NCI-H2081 (cell line): ENCODE results near the gene DCTN5.

ENCODE experiments used
- DNase-seq, 2 experiments: peaks; one replicate each; lab custom pipeline; 2025; lab: John Stamatoyannopoulos, UW

DCTN5 gene

DNA sequence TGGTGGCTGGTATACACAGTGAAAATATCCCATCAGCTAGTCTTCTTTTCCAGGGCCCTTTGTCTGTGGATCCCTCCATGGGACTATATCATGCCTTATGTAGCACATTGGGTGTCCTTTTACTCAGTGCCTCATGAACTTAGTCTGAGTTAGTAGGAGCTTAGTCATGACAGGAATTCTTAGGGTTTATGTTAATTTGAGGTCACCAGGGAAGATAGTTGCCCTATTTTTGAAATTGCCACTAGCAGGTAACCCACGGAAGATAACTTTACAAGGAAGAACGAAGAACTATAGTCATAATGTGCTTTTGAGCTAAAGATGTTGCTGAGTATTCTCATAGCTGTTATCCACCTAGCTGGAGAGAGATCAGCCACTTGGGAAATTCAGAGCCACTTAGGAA is 22.7 kb downstream of the DCTN5 start:
- no peak for DNase-seq

DNA sequence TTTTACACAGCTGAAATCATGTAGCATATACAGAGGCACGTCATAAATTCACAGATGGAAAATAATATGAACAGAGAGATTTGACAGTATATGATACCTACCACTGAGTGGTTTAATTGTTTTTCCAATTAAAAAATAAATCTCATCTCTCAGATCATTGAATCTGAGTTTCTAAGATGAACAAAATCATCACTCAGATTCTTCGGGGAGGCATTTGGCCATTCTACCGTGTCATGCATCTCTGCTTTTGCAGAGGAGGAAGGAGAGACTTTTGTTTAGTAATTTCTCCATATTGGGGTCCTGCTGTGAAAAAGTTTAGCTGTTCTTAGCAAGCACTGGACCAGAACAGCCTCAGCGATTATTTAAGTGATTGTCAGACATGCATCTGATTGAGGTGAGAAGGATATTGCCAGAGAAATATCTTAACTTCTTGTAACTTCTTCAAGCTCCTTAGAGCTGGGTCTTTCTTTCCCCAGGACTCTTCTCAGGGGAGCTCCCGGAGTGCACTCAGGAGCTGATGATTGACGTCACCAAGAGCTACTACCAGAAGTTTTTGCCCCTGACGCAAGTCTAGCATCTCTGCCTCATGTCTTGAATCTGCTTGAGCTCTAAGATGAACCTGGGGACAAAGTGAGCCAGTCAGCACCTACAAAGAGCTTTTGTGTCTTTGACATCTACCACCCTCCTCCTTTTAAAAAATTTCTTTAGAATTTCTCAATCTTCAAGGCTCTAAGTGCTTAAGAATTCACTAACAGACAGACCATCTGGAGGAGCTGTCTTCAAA is 25.5 kb downstream of the DCTN5 start:
- no peak for DNase-seq

DNA sequence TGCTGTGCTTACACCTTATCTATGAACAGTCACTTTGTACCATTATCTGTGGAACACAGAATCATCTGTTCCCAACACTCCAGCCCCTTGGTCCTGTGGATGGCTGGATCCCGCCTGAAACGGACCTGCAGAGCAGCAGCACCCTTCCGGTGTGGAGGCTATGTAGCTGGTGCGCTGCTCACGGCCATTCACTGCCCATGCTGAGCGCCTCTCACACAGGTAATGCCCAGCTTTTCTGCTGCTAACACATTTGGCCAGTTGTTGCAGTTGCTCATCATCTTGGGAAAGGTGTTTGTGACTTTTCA is 26.0 kb downstream of the DCTN5 start:
- DNase-seq = no peak

DNA sequence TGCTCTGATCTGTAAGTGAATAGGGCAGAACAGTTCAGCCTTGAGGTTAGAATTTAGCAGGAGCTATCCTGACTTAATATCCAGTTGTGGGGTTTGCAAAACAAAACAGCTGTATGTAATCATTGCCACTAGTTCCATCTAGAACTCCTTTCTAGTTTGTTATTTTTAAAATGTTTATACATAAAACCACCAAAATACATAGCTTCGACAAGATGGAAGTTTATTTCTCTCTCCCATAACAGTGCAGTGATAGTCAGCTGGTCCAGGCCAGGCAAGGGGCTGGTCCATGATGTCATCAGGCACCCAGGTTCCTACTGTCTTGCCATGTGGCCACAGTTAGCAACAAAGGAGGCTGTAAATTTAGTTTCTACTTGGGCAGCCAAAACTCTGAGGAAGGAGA is 27.0 kb downstream of the DCTN5 start:
- no peak for DNase-seq

DNA sequence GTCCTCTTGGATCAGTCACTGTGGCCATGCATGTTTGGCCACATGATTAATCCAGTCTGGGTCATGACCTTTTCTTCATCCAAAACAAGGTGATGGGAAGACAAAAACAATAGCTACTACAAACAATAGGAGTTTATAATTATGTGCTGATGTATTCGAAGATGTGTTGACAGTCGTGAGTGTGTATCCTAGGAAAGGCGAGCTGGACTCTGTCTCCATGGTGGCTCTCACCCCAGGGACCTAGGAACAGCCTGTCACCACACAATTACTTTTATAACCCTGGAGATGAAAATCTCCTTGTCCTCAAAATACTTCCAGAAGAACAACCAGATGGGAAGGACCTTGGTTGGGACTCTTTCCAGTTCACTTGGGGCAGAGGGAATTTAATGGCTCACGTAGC is 27.6 kb downstream of the DCTN5 start:
- no peak for DNase-seq

DNA sequence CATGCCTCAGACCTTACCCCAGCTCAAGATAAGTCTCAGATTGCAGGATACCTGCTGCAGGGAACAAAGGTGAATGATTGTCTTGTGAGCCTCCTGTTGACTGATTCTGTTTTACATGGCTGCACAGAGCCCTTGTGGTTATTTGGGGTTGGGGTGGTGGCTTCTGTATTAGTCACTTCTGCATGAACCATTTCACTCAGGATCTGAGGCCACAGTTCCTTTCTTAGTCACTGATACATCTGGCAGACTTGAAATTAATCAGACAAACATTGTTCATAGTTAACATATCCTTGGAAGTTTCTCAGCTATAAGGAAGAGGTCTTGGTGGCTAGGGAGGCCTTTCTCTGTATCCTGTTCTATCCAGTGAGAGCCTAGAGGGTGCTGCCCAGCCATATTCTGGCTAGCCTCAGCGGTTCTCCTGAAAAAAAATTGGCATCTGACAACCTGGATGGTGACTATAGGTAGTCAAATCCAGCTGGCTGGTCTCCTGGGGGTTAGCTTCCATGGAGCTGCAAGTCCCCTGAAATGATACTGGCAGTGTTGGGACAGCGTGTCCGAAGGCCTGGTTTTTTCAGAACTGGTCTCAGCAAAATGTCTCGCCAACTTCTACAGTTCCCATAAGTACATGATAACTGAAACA is 29.0 kb downstream of the DCTN5 start:
- DNase-seq = no peak

DNA sequence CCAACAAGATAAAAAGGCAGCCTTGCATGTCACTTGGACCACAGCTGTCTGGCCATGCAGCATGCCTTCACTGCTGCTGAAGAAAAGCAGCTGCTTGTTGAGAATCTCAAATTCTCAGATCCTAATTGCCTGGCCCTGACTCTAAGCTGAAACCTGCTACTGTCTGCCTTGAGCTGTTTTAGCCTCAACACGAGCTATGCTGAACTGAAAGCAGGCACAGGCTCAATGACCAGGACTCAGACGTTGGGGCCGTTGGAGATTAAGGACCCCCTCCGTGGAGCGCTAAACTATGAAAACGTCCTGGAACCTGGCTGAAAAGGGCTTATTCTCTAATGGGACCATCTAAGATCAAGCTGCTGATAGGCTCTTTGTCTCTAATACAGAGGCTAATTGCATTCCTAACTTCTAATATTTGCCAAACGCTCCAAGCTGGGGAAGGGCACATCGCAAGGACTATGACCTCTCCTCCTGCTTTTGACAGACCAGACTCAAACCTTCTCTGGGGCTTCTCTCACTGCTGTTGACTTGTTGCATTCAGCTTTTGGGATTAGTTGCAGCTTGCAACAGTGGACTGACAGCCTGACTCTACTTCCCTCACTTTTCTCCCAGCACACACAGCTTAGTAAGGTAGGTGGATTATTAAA is 32.8 kb downstream of the DCTN5 start:
- DNase-seq = no peak

DNA sequence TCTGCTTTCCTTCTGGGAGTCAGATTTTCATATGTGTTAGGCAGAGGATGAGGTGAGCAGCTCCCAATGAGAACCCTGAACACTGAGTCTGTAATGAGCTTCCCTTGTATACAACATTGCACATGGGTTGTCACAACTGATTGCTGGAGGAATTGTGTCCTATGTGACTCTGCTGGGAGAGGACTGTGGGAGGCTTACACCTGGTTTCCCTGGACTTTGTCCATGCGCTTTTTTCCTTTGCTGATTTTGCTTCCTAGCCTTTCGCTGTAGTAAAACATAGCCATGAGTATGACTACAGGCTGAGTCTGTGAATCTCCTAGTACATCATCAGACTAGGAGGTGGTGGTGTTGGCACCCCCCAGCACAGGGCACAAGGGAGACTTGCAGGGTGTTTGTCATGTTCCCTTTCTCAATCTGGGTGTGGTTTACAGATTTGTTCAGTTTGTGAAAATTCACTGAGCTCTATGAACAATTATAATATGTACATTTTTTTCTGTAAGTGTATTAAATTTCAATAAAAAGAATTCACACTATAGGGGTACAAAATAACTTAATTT is 35.7 kb downstream of the DCTN5 start:
- DNase-seq = no peak

DNA sequence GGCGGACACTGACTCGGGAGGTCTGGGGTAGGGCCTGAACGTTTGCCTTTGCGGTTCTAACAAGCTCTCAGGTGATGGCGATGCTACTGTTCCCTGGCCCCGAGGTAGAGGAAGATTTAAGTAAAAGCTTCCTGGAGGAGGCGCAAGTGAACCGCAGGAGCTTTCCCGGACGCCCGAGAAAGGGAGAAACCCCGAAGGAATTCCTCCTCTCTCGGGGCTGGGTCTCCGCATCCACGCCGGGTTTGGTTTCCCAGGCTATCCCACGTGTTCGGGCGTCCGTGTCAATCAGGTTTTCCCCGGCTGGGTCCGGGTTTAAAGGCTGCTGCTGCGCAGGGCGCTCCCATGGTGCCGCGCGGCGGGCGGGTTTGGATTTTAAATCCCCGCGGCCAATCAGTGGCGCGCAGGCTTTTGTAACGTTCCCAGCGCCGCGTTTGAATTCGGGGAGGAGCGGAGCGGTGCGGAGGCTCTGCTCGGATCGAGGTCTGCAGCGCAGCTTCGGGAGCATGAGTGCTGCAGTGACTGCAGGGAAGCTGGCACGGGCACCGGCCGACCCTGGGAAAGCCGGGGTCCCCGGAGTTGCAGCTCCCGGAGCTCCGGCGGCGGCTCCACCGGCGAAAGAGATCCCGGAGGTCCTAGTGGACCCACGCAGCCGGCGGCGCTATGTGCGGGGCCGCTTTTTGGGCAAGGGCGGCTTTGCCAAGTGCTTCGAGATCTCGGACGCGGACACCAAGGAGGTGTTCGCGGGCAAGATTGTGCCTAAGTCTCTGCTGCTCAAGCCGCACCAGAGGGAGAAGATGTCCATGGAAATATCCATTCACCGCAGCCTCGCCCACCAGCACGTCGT is 37.4 kb downstream of the DCTN5 start, which contains the start of gene PLK1:
TSS of gene PLK1 (plus strand) at position 460 of the 844 bp plus-strand sequence. CDS start at position 504, 44 bp downstream.
- DNase-seq = peak; percentile 84 to 90

DNA sequence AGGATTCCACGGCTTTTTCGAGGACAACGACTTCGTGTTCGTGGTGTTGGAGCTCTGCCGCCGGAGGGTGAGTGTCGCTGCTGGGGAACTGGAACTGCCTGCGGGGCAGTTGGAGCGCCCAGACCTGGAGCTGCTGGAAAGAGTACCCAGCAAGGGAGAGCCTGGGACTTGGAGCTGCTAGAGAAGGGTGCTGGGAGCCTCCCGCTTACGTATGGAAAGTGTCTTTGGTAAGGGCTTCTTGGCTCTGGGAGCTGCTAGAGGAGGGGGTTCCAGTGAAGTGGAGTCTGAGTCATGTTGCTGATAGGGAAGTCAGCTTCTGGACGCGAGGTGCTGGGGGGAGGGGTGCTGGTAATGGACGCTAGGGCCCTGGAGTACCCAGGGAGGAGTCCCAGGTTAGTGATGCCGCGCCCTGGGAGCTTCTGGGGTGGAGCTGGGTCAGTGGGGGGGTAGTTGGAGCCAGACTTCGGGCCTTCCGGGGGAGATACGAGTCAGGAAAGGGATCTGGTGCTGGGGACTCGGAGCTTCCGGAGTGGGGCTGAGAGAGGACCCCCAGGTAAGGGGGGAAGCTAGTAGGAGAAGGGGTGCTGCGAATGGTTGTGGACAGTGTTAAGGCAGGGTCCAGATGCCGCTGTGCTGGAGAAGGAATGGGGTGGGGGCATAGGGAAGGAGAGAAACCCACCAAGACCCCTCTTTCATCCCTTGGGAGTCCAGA is 38.2 kb downstream of the DCTN5 start:
- DNase-seq = peak; percentile 18 to 38

DNA sequence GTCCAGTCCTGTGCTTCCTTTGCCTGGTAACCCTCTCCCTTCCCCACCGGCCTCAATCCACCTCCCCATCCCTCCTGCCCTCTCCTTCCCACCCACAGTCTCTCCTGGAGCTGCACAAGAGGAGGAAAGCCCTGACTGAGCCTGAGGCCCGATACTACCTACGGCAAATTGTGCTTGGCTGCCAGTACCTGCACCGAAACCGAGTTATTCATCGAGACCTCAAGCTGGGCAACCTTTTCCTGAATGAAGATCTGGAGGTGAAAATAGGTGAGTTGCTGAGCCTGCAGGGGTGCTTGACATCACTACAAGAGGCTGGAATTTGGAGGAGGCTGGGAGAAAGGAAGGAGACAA is 38.7 kb downstream of the DCTN5 start:
- DNase-seq = no peak

DNA sequence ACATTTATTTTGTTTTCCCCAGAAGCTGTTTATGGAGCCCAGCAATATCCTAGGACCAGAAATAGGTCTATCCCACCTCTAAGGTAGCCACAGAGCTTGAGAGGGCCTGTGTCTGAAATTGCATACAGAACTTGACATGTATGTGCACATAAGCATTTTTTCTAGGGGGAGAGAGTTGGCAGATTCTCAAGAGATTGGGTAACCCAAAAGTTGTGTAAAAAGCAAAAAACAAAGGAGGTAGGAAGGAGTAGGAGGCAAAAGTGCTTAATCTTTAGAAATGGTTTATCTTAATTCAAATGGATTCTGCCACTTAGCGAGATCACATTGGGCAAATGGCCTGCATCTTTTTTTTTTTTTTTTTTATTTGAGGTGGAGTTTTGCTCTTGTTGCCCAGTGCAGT is 40.9 kb downstream of the DCTN5 start:
- no peak for DNase-seq

DNA sequence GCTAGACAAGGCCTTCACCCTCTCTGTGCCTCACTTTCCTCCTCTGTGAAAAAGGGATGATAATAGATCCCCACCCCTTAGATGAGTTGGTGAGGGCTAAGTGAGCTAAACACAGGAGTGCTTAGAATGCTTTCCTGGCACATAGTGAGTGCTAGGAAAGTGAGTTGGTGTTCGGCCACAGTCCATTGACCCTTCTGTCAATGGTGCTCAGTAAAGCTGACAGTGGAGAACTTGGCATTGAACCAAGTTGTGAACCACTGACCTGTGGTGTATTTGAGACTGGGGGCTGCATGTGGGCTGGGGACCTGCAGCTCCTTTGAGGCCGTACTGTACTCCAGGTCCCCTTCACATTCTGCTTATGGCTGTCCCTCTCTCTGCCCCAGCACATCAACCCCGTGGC is 42.2 kb downstream of the DCTN5 start:
- DNase-seq = no peak

DNA sequence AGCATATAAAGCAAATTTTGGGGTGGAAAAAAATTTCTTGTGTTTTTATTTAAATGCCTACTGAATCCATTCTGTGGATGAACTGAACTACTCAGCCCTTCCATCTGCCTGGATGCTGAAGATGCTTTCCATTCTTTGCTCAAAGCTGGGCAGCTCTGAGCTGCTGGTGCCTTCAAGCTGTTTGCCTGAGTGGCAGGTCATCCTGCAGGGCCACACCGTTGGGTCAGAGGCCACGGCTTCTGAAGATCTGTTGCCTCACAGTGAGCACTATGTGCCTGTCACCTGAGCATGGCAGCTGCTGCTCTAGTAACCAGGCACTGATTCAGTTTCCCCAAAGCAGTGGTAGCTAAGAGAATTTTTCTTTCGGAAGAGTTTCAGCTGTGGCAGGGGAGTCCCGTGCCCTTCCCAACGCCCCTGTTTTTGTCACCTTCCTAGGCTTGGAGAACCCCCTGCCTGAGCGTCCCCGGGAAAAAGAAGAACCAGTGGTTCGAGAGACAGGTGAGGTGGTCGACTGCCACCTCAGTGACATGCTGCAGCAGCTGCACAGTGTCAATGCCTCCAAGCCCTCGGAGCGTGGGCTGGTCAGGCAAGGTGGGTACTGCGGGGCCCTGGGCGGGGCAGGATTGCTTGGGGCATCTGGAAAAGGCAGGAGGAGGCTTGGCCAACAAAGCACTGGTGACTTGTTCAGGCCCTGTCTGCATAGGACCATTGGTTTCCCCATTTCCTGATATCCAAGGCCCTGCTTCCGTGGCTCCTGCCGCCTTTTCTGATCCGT is 46.0 kb downstream of the DCTN5 start:
- DNase-seq = no peak

DNA sequence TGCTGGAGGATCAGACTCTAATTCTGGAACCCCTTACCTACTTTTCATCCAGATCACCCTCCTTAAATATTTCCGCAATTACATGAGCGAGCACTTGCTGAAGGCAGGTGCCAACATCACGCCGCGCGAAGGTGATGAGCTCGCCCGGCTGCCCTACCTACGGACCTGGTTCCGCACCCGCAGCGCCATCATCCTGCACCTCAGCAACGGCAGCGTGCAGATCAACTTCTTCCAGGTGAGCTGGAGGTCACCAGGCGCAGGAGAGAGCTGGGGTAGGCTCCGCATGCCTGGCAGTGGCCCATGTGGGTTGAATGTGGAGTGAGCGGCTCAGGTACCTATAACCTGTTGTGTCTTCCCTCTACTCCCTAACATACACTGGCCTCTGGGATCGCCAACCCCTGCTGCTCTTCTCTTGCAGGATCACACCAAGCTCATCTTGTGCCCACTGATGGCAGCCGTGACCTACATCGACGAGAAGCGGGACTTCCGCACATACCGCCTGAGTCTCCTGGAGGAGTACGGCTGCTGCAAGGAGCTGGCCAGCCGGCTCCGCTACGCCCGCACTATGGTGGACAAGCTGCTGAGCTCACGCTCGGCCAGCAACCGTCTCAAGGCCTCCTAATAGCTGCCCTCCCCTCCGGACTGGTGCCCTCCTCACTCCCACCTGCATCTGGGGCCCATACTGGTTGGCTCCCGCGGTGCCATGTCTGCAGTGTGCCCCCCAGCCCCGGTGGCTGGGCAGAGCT is 48.3 kb downstream of the DCTN5 start:
- DNase-seq = no peak

DNA sequence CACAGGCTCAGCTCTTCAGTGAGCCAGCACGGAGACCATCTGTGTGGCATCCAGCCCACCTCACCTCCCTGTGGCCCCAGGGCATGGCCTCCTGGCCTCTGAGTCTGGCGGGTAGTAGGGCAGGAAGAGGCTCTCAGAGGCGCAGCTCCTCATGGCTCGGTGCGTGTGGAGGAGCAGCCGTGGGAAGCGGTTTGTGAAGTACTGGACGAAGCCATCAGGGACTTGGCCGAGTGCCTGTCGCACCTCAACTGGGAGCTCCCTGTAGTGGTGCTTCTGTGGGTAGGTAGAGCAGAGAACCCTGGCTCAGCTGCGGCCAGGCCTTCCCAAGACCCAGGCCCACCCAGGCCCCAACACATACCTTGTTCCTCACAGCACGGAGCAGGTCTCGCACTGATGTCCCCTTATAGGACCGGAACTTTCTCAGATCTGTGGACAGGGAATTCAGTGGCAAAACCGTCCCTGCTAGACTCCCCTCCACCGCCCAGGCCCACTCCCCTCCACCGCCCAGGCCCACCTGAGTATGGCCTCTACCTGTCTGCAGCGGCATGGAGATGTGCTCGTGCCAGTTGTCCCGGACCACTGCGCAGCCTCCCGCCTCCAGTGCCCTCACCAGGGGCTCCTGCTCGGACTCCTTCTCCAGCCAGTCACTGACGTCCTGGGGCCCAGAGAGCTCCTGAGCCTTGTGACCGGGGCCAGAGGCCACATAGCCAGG is 49.7 kb downstream of the DCTN5 start:
- DNase-seq = no peak

DNA sequence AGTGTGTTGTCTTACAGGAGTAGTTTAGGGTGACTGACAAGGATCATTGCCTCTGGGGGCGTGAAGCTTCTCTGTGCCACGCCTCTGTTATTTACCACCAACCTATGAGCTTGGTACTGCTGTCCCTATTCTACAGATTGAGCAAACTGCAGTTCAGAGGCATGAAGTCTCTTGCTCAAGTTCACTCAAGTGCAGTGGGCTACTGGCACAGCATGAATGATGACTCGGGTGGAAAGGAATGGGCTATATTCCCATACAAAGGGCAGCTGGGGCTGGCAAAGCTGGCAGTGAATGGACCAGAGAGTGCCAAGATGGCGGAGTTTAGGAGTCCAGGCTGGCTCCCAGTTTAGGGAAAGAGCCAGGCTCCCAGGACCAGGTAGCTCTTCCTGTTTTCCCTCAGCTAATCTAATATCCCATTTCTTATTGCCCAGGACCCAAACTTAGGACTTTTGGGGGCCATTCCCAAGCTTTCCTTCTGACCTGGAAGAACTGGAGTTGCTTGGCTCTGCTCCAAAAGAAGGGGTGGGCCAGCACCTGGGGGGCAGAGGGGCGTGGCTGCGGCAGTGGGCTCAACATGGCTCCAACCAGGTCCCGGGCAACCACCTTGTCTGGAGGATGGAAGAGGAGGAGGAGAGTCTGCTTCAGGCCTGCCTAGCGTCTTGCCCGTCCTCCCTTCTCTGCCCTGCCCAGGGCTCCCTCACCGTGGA is 50.4 kb downstream of the DCTN5 start:
- no peak for DNase-seq

DNA sequence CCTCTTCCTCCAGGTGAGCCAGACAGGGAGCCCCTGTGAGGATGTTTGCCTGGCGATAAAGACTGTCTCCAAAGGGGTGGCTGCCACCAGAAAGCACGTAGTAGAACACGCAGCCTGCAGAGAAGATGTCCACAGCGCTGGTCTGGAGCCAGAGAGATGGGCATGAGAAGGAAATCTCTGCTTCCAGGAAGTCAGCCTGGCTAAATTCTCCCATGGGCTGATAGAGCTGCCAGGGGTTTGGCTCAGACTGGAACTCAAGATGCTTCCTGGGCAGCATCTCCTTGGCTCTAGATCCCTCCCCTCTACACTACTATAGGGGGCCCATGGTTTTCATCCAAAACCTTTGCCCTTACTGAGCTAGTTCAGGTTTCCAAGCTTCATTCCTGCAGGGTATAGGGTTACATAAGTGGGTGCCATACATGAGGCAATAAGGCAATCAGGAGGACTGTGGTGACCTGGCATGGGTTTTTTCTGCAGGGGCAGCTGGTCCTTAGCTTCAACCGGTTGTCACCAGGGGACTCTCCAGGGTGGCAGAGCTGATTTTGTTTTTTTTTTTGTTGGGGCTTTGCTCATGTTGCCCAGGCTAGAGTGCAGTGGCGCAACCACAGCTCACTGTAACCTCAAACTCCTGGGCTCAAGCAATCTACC is 51.0 kb downstream of the DCTN5 start:
- no peak for DNase-seq
